ENCODE data around the gene ZNF598. TPM values are rescaled to one million over a fixed set of nuclear protein-coding genes. Genes with fewer than 3 reads are reported as not detected.
"Not testable (repeated sequence)": the region's sequence is repeated elsewhere in the genome, so short reads cannot be mapped to it uniquely, and the experiment has no call there.

ZNF598 gene
- total RNA-seq, 1 donor from 2014 or later: 48.8 TPM

GRCh38 chr16:1958715-1959268, 50.8 kb downstream of the ZNF598 start:
- peak overlapping the region; percentile 96 for H3K4me3 ChIP-seq (ENCODE audit: low read depth, low read length)
- DNase-seq (ENCODE audit: low read depth): no peak
- no peak for TF ChIP-seq CTCF (conservative IDR thresholded peaks at IDR 0.05; ENCODE audit: low read depth, low read length)

- DNase-seq (ENCODE audit: low read depth); H3K4me3 ChIP-seq (ENCODE audit: low read depth, low read length): not testable (repeated sequence)
Observed at GRCh38 chr16:1958143-1958491, 51.5 kb downstream of the ZNF598 start.

- H3K4me3 ChIP-seq (ENCODE audit: low read depth, low read length); DNase-seq (ENCODE audit: low read depth): not testable (repeated sequence)
Observed at GRCh38 chr16:1957434-1958142, 52.0 kb downstream of the ZNF598 start.

GRCh38 chr16:1953734-1954133, 55.9 kb downstream of the ZNF598 start:
- no peak for TF ChIP-seq CTCF (conservative IDR thresholded peaks at IDR 0.05; ENCODE audit: low read depth, low read length)
- no peak overlapping the region for H3K4me3 ChIP-seq (ENCODE audit: low read depth, low read length)
- no peak for DNase-seq (ENCODE audit: low read depth)

- DNase-seq (ENCODE audit: low read depth): no peak
- TF ChIP-seq CTCF (conservative IDR thresholded peaks at IDR 0.05; ENCODE audit: low read depth, low read length): no peak
- no peak overlapping the region for H3K4me3 ChIP-seq (ENCODE audit: low read depth, low read length)
Observed at GRCh38 chr16:1950559-1950958, 59.1 kb downstream of the ZNF598 start.

- DNase-seq (ENCODE audit: low read depth): no peak
- no peak for TF ChIP-seq CTCF (conservative IDR thresholded peaks at IDR 0.05; ENCODE audit: low read depth, low read length)
- no peak overlapping the region for H3K4me3 ChIP-seq (ENCODE audit: low read depth, low read length)
Observed at GRCh38 chr16:1950047-1950446, 59.6 kb downstream of the ZNF598 start.

GRCh38 chr16:1949507-1949906, 60.1 kb downstream of the ZNF598 start:
- no peak for DNase-seq (ENCODE audit: low read depth)
- H3K4me3 ChIP-seq (ENCODE audit: low read depth, low read length): no peak overlapping the region
- no peak for TF ChIP-seq CTCF (conservative IDR thresholded peaks at IDR 0.05; ENCODE audit: low read depth, low read length)

Other genes starting within 250 kb of the ZNF598 start
- gene NME3, start 238.3 kb downstream of the ZNF598 start, total RNA-seq: 50.5 and 63.2 TPM in 2 replicates
- 7.5 and 14.0 TPM in 2 replicates for gene EME2, start 237.0 kb downstream of the ZNF598 start, total RNA-seq
- 167 and 227 TPM in 2 replicates for gene MRPS34, start 236.7 kb downstream of the ZNF598 start, total RNA-seq
- gene SPSB3, start 227.2 kb downstream of the ZNF598 start, total RNA-seq: 35.0 and 57.9 TPM in 2 replicates
- 111 and 138 TPM in 2 replicates for gene NUBP2, start 226.9 kb downstream of the ZNF598 start, total RNA-seq
- 2.6 TPM in 1 of 2 replicates, not detected in the other for gene IGFALS, start 216.1 kb downstream of the ZNF598 start, total RNA-seq
- 83.7 and 87.3 TPM in 2 replicates for gene HAGH, start 183.0 kb downstream of the ZNF598 start, total RNA-seq
- gene FAHD1, start 182.6 kb downstream of the ZNF598 start, total RNA-seq: 47.7 and 59.2 TPM in 2 replicates
- gene MEIOB, start 137.7 kb downstream of the ZNF598 start, total RNA-seq: 2.1 and 6.4 TPM in 2 replicates
- gene HS3ST6, start 91.4 kb downstream of the ZNF598 start, total RNA-seq: not detected in 2 replicates
- gene MSRB1, start 66.6 kb downstream of the ZNF598 start, total RNA-seq: 8.6 and 22.0 TPM in 2 replicates
- not detected in 2 replicates for gene RPL3L, start 55.1 kb downstream of the ZNF598 start, total RNA-seq
- gene NDUFB10, start 50.3 kb downstream of the ZNF598 start, total RNA-seq: 236 and 407 TPM in 2 replicates
- gene RPS2, start 45.0 kb downstream of the ZNF598 start, total RNA-seq: 2,813 and 2,878 TPM in 2 replicates
- gene RNF151, start 43.0 kb downstream of the ZNF598 start, total RNA-seq: not detected in 2 replicates
- gene TBL3, start 37.8 kb downstream of the ZNF598 start, total RNA-seq: 108 and 127 TPM in 2 replicates
- 0.94 and 1.2 TPM in 2 replicates for gene NOXO1, start 28.4 kb downstream of the ZNF598 start, total RNA-seq
- 21.5 and 36.3 TPM in 2 replicates for gene GFER, start 25.6 kb downstream of the ZNF598 start, total RNA-seq
- gene SYNGR3, start 19.9 kb downstream of the ZNF598 start, total RNA-seq: 8.5 and 22.0 TPM in 2 replicates
- gene NPW, start 10.0 kb upstream of the ZNF598 start, total RNA-seq: 0.46 and 2.4 TPM in 2 replicates
- gene NHERF2, start 17.1 kb upstream of the ZNF598 start, total RNA-seq: 29.9 and 42.2 TPM in 2 replicates
- 61.2 and 62.8 TPM in 2 replicates for gene NTHL1, start 38.0 kb upstream of the ZNF598 start, total RNA-seq
- 30.7 and 64.1 TPM in 2 replicates for gene TSC2, start 38.2 kb upstream of the ZNF598 start, total RNA-seq
- 50.6 and 80.2 TPM in 2 replicates for gene PKD1, start 126.1 kb upstream of the ZNF598 start, total RNA-seq
- 2.3 and 11.6 TPM in 2 replicates for gene RAB26, start 138.8 kb upstream of the ZNF598 start, total RNA-seq
- 48.6 and 63.9 TPM in 2 replicates for gene TRAF7, start 146.0 kb upstream of the ZNF598 start, total RNA-seq
- 0.07 and 0.12 TPM in 2 replicates for gene CASKIN1, start 186.8 kb upstream of the ZNF598 start, total RNA-seq
- gene MLST8, start 195.6 kb upstream of the ZNF598 start, total RNA-seq: 98.2 and 134 TPM in 2 replicates
- gene BRICD5, start 201.0 kb upstream of the ZNF598 start, total RNA-seq: 5.3 and 10.1 TPM in 2 replicates
- 29.3 and 58.3 TPM in 2 replicates for gene PGP, start 205.0 kb upstream of the ZNF598 start, total RNA-seq
- 33.7 and 36.4 TPM in 2 replicates for gene E4F1, start 213.8 kb upstream of the ZNF598 start, total RNA-seq
- 0.07 and 0.52 TPM in 2 replicates for gene DNASE1L2, start 226.6 kb upstream of the ZNF598 start, total RNA-seq
- gene ECI1, start 241.8 kb upstream of the ZNF598 start, total RNA-seq: 92.2 and 94.6 TPM in 2 replicates